SK-N-SH treated with all-trans-retinoic acid at 6 μM for 48 hours (cell line): Measurements from ENCODE around the gene TNNI3K.

Experiments
- ATAC-seq: fragments of 200-7000 bp; cut with Tn5 transposase; 3 replicates; pipeline ENCODE4 v1.9.1; 2020; ENCODE audit warnings: mild to moderate bottlenecking, moderate library complexity
- ARNTL ChIP-seq: fragments of 450-650 bp; formaldehyde crosslinking; IDR thresholded peaks from 2 replicates; pipeline ENCODE4 v1.5.0; 2020; ENCODE audit warnings: low read depth, mild to moderate bottlenecking, moderate library complexity, borderline replicate concordance
- CSDC2 ChIP-seq: fragments of 250-450 bp; sonication (Bioruptor Pico); IDR thresholded peaks from 2 replicates; pipeline ENCODE4 v1.5.0; 2020; ENCODE audit warnings: mild to moderate bottlenecking, moderate library complexity
- ESRRG ChIP-seq: fragments of 250-450 bp; sonication (Bioruptor Pico); IDR thresholded peaks from 2 replicates; pipeline ENCODE4 v1.6.1; 2021; ENCODE audit warnings: mild to moderate bottlenecking
- ISL1 ChIP-seq: fragments of 250-450 bp; sonication (Bioruptor Pico); IDR thresholded peaks from 2 replicates; pipeline ENCODE4 v2.1.2; 2022; ENCODE audit warnings: mild to moderate bottlenecking, moderate library complexity
- OSR1 ChIP-seq: fragments of 250-450 bp; sonication (Bioruptor Pico); IDR thresholded peaks from 2 replicates; pipeline ENCODE4 v1.8.0; 2022; ENCODE audit warnings: moderate library complexity, mild to moderate bottlenecking, inconsistent platforms
- PPARA ChIP-seq: fragments of 250-450 bp; sonication (Bioruptor Pico); IDR thresholded peaks from 2 replicates; pipeline ENCODE4 v1.5.0; 2020; ENCODE audit warnings: mild to moderate bottlenecking, borderline replicate concordance
- RARB ChIP-seq: fragments of 250-450 bp; sonication (Bioruptor Pico); IDR thresholded peaks from 2 replicates; pipeline ENCODE4 v1.8.0; 2021; ENCODE audit warnings: mild to moderate bottlenecking, moderate library complexity
- SNAI2 ChIP-seq: fragments of 250-450 bp; sonication (Bioruptor Pico); IDR thresholded peaks from 2 replicates; pipeline ENCODE4 v1.5.0; 2020; ENCODE audit warnings: mild to moderate bottlenecking, moderate library complexity
- TCF4 ChIP-seq: fragments of 250-450 bp; sonication (Bioruptor Pico); IDR thresholded peaks from 2 replicates; pipeline ENCODE4 v1.8.0; 2021; ENCODE audit warnings: mild to moderate bottlenecking, moderate library complexity, borderline replicate concordance
- TOX ChIP-seq: fragments of 250-450 bp; sonication (Bioruptor Pico); IDR thresholded peaks from 2 replicates; pipeline ENCODE4 v1.8.0; 2021; ENCODE audit warnings: mild to moderate bottlenecking, moderate library complexity, borderline replicate concordance
- ZC3H10 ChIP-seq: fragments of 250-450 bp; sonication (Bioruptor Pico); IDR thresholded peaks from 2 replicates; pipeline ENCODE4 v1.5.1; 2021; ENCODE audit warnings: mild to moderate bottlenecking, moderate library complexity
- ZFP3 ChIP-seq: fragments of 250-450 bp; sonication (Bioruptor Pico); IDR thresholded peaks from 2 replicates; pipeline ENCODE4 v1.5.0; 2020; ENCODE audit warnings: mild to moderate bottlenecking, moderate library complexity
- ZFP30 ChIP-seq: fragments of 450-650 bp; formaldehyde crosslinking; IDR thresholded peaks from 2 replicates; pipeline ENCODE4 v1.5.0; 2022; ENCODE audit warnings: mild to moderate bottlenecking, moderate library complexity
- ZNF565 ChIP-seq: fragments of 450-650 bp; formaldehyde crosslinking; conservative IDR thresholded peaks from 2 replicates; pipeline ENCODE4 v1.5.0; 2020; ENCODE audit warnings: low read depth, mild to moderate bottlenecking, moderate library complexity
- ZNF70 ChIP-seq: fragments of 450-650 bp; formaldehyde crosslinking; IDR thresholded peaks from 2 replicates; pipeline ENCODE4 v1.5.0; 2020; ENCODE audit warnings: mild to moderate bottlenecking, moderate library complexity
- ZNF8 ChIP-seq: fragments of 450-650 bp; formaldehyde crosslinking; IDR thresholded peaks from 2 replicates; pipeline ENCODE4 v1.5.0; 2020; ENCODE audit warnings: mild to moderate bottlenecking, moderate library complexity
- TF ChIP-seq, protein P1 (sequence below): fragments of 250-450 bp; sonication (Bioruptor Pico); IDR thresholded peaks from 2 replicates; pipeline ENCODE4 v1.8.0; 2021; ENCODE audit warnings: low read depth, mild to moderate bottlenecking, moderate library complexity, borderline replicate concordance
- TF ChIP-seq, protein P2 (sequence below): fragments of 250-450 bp; sonication (Bioruptor Pico); IDR thresholded peaks from 2 replicates; pipeline ENCODE4 v1.5.1; 2020; ENCODE audit warnings: low read depth, mild to moderate bottlenecking, moderate library complexity
- TF ChIP-seq, protein P3 (sequence below): fragments of 250-450 bp; sonication (Bioruptor Pico); IDR thresholded peaks from 2 replicates; pipeline ENCODE4 v1.5.0; 2020; ENCODE audit warnings: mild to moderate bottlenecking, moderate library complexity
- TF ChIP-seq, protein P4 (sequence below): fragments of 250-450 bp; sonication (Bioruptor Pico); IDR thresholded peaks from 2 replicates; pipeline ENCODE4 v1.8.0; 2020; ENCODE audit warnings: mild to moderate bottlenecking, moderate library complexity, borderline replicate concordance
- TF ChIP-seq, protein P5 (sequence below): fragments of 250-450 bp; sonication (Bioruptor Pico); IDR thresholded peaks from 2 replicates; pipeline ENCODE4 v1.5.1; 2021; ENCODE audit warnings: mild to moderate bottlenecking, moderate library complexity

The TNNI3K gene

DNA sequence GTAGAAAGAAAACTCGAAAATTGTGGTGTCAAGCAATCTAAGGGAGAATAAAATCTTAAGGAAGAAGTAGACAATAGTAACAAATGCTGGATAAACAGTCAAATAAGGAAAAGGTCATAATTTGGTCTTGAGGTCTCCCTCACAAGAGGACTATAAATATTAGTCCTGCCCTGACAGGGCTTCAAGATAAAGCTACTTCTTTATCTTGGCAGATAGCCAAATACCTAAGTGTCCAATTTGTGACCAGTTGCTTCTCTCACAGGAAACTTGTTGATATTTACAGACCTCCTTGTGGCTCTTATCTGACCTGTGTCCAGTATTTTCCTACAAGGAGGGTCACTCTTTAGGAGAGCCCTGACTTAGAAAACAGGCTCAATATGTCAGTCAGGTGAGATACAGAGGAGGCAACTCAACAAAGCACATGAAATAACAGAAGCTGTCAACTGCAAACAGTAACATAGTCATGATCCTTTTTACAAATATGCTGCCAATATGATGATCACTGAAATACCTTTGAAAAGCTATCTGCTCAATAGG is 88.8 kb downstream of the TNNI3K start:
- no peak for ATAC-seq
- TF ChIP-seq TCF4 (CRISPR knock-in tag) (no peak), ISL1 (CRISPR knock-in tag) (no peak), ZC3H10 (no peak), ZFP30 (CRISPR knock-in tag) (no peak), ZFP3 (CRISPR knock-in tag) (no peak), ZNF8 (CRISPR knock-in tag) (no peak), ZNF565 (no peak)
- TF ChIP-seq, protein P1, sequence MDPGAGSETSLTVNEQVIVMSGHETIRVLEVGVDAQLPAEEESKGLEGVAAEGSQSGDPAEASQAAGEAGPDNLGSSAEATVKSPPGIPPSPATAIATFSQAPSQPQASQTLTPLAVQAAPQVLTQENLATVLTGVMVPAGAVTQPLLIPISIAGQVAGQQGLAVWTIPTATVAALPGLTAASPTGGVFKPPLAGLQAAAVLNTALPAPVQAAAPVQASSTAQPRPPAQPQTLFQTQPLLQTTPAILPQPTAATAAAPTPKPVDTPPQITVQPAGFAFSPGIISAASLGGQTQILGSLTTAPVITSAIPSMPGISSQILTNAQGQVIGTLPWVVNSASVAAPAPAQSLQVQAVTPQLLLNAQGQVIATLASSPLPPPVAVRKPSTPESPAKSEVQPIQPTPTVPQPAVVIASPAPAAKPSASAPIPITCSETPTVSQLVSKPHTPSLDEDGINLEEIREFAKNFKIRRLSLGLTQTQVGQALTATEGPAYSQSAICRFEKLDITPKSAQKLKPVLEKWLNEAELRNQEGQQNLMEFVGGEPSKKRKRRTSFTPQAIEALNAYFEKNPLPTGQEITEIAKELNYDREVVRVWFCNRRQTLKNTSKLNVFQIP (CRISPR knock-in tag) = no peak
- TF ChIP-seq, protein P2, sequence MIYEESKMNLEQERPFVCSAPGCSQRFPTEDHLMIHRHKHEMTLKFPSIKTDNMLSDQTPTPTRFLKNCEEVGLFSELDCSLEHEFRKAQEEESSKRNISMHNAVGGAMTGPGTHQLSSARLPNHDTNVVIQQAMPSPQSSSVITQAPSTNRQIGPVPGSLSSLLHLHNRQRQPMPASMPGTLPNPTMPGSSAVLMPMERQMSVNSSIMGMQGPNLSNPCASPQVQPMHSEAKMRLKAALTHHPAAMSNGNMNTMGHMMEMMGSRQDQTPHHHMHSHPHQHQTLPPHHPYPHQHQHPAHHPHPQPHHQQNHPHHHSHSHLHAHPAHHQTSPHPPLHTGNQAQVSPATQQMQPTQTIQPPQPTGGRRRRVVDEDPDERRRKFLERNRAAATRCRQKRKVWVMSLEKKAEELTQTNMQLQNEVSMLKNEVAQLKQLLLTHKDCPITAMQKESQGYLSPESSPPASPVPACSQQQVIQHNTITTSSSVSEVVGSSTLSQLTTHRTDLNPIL (CRISPR knock-in tag) = no peak

DNA sequence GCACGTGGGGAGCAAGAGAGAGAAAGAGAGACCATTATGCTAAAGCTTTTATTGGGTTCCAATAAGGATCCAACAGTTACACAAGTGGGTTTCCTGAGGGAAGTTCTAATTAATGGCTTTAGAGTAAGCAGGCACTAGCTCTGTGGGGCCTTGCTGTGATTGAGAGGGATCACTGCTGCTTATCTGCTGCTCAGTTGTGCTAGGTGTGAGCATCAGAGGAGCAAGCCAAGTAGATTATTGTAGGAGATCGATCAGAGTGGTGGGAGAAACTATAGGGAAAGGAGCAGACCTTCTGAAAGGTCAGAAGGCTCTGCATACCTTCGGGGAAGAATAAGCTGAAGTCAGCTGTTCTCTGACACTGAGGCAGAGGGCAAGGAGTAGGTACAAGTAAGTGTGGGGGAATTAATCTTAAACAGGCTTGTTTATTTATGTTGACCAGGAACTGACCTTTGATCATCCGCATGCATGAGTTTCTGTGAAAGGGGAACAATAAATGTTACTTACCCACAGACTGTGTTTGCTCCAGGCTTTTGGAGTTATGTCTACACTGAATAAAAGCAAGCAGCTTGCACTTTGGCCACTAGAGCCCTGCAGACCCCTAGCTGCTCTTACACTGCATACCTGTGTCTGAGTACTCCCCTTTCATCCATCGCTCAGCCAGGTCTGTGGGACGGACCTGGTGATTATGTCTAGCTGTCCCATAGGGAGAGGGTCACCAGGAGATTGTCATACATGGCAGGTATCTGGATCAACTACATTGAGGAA is 89.7 kb downstream of the TNNI3K start:
- ATAC-seq = no peak

More for the DNA sequence above, 89.7 kb downstream of the TNNI3K start:
- TF ChIP-seq ESRRG (CRISPR knock-in tag) (no peak), PPARA (CRISPR knock-in tag) (no peak), OSR1 (CRISPR knock-in tag) (no peak), ISL1 (CRISPR knock-in tag) (no peak), ZNF565 (no peak), CSDC2 (CRISPR knock-in tag) (no peak), ZNF70 (CRISPR knock-in tag) (no peak), ZC3H10 (no peak), ZNF8 (CRISPR knock-in tag) (no peak), RARB (no peak), ARNTL (CRISPR knock-in tag) (no peak), TOX (CRISPR knock-in tag) (no peak), SNAI2 (CRISPR knock-in tag) (no peak), ZFP30 (CRISPR knock-in tag) (no peak), ZFP3 (CRISPR knock-in tag) (no peak)
- TF ChIP-seq, protein P2 (CRISPR knock-in tag) = no peak
- TF ChIP-seq, protein P3, sequence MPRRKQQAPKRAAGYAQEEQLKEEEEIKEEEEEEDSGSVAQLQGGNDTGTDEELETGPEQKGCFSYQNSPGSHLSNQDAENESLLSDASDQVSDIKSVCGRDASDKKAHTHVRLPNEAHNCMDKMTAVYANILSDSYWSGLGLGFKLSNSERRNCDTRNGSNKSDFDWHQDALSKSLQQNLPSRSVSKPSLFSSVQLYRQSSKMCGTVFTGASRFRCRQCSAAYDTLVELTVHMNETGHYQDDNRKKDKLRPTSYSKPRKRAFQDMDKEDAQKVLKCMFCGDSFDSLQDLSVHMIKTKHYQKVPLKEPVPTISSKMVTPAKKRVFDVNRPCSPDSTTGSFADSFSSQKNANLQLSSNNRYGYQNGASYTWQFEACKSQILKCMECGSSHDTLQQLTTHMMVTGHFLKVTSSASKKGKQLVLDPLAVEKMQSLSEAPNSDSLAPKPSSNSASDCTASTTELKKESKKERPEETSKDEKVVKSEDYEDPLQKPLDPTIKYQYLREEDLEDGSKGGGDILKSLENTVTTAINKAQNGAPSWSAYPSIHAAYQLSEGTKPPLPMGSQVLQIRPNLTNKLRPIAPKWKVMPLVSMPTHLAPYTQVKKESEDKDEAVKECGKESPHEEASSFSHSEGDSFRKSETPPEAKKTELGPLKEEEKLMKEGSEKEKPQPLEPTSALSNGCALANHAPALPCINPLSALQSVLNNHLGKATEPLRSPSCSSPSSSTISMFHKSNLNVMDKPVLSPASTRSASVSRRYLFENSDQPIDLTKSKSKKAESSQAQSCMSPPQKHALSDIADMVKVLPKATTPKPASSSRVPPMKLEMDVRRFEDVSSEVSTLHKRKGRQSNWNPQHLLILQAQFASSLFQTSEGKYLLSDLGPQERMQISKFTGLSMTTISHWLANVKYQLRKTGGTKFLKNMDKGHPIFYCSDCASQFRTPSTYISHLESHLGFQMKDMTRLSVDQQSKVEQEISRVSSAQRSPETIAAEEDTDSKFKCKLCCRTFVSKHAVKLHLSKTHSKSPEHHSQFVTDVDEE (CRISPR knock-in tag) = no peak
- TF ChIP-seq, protein P4, sequence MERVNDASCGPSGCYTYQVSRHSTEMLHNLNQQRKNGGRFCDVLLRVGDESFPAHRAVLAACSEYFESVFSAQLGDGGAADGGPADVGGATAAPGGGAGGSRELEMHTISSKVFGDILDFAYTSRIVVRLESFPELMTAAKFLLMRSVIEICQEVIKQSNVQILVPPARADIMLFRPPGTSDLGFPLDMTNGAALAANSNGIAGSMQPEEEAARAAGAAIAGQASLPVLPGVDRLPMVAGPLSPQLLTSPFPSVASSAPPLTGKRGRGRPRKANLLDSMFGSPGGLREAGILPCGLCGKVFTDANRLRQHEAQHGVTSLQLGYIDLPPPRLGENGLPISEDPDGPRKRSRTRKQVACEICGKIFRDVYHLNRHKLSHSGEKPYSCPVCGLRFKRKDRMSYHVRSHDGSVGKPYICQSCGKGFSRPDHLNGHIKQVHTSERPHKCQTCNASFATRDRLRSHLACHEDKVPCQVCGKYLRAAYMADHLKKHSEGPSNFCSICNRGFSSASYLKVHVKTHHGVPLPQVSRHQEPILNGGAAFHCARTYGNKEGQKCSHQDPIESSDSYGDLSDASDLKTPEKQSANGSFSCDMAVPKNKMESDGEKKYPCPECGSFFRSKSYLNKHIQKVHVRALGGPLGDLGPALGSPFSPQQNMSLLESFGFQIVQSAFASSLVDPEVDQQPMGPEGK (CRISPR knock-in tag) = no peak
- TF ChIP-seq, protein P1 (CRISPR knock-in tag) = no peak
- TF ChIP-seq, protein P5, sequence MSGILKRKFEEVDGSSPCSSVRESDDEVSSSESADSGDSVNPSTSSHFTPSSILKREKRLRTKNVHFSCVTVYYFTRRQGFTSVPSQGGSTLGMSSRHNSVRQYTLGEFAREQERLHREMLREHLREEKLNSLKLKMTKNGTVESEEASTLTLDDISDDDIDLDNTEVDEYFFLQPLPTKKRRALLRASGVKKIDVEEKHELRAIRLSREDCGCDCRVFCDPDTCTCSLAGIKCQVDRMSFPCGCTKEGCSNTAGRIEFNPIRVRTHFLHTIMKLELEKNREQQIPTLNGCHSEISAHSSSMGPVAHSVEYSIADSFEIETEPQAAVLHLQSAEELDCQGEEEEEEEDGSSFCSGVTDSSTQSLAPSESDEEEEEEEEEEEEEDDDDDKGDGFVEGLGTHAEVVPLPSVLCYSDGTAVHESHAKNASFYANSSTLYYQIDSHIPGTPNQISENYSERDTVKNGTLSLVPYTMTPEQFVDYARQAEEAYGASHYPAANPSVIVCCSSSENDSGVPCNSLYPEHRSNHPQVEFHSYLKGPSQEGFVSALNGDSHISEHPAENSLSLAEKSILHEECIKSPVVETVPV = no peak
- TF ChIP-seq, all 23 proteins: peak for 0
